GM12891 (cell line): Measurements from ENCODE around the gene RTTN.

Experiments used
- DNase-seq: peaks from one replicate; pipeline ENCODE4 v3.0.0; 2011; ENCODE audit warnings: low spot score; ENCODE audit not compliant: insufficient read length
- FAIRE-seq: peaks from 2 replicates; lab custom pipeline; 2011; peaks lifted over from hg19 to GRCh38; lab: Jason Lieb, UNC
- PAX5 ChIP-seq: IDR thresholded peaks from 2 replicates; pipeline ENCODE4 v1.6.1; 2011; ENCODE audit warnings: low read length, moderate library complexity, mild to moderate bottlenecking; ENCODE audit not compliant: insufficient read depth, severe bottlenecking
- POLR2A ChIP-seq: IDR thresholded peaks from 2 replicates; pipeline ENCODE4 v1.6.1; 2011; ENCODE audit warnings: low read depth, low read length, control low read depth
- POLR2AphosphoS5 ChIP-seq: IDR thresholded peaks from 2 replicates; pipeline ENCODE4 v1.6.1; 2011; ENCODE audit warnings: low read depth, low read length, control low read depth
- POU2F2 ChIP-seq: IDR thresholded peaks from 2 replicates; pipeline ENCODE4 v1.6.1; 2011; ENCODE audit warnings: low read depth, mild to moderate bottlenecking, control low read depth, low read length, moderate library complexity
- SPI1 ChIP-seq: IDR thresholded peaks from 2 replicates; pipeline ENCODE4 v1.6.1; 2011; ENCODE audit warnings: low read depth, low read length, control low read depth
- TAF1 ChIP-seq: IDR thresholded peaks from 2 replicates; pipeline ENCODE4 v1.6.1; 2011; ENCODE audit warnings: low read depth, low read length, control low read depth

The RTTN gene

DNA sequence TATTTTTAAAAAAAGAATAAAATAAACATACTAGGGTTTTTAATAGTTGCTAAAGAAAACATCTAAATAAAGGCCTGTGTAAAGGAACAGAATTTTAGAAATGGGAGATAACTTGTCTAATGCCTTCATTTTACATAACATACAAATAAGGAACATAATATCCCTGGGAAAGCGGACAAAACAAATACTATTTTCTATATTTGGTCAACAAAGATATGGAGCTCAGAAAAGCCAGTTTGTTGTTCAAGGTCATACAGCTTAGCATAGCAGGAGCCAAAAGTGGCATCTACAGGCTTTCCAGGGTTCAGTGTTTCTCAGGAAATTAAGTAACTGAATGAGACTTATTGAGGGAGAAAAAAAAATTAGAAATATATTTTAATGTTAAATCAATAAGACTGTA is 184.4 kb downstream of the RTTN start:
- FAIRE-seq (no peak), DNase-seq (no peak)
- no peak for TF ChIP-seq TAF1
- no peak for TF ChIP-seq POLR2AphosphoS5
- TF ChIP-seq POLR2A: no peak

DNA sequence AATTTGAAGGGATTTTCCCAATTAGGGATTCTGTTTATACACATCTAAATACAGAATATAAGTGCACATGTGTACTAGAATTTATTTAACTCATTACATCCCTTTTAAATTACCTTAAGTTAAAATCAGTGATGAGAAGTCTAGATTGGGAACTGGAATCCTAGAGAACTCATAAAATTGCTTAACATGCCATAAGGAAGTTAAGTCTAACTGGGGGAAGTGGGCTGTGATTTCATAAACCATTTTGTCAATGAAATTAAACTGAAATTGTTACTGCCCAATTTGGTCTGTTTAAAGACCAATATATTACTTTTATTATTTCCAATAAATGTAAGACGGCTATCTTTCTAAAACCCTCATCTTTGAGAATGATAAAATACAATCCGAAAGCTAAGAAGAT is 185.5 kb downstream of the RTTN start:
- TF ChIP-seq POLR2AphosphoS5 (no peak), PAX5 (no peak), SPI1 (no peak), POU2F2 (no peak), TAF1 (no peak), POLR2A (no peak)
- DNase-seq (no peak), FAIRE-seq (no peak)

DNA sequence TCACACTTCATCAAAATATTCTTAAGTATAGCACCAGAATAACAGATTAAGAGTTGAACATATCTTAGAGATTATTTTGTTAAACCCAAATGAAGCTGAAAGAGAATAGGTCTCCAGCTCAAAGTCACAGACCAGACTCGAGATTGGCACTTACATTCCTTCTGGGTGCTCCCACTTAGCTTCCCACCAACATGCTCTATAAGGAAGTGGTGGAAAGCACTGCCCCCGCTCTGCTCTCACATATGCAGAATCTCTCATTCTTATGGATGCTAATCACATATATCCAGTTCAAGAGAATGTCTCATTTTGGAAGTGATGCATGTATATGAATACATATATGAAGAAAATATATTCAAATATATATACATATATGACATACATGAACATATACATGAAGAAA is 186.4 kb downstream of the RTTN start:
- TF ChIP-seq TAF1: no peak
- no peak for TF ChIP-seq POU2F2
- no peak for DNase-seq
- FAIRE-seq: no peak

DNA sequence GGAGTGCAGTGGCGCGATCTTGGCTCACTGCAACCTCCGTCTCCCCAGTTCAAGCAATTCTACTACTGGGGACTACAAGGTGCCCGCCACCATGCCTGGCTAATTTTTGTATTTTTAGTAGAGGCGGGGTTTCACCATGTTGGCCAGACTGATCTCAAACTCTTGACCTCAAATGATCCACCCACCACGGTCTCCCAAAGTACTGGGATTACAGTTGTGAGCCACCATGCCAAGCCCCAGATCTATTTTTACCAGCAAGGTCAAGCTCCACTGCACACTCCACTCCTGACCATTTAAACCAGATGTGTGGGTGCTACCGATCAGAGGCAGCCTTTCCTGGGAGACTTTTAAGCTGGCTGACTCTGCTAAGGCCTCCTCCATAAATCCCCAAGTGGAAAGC is 190.4 kb downstream of the RTTN start:
- DNase-seq: no peak
- no peak for TF ChIP-seq SPI1
- TF ChIP-seq POU2F2: no peak
- no peak for TF ChIP-seq PAX5
- no peak for TF ChIP-seq POLR2AphosphoS5
- no peak for TF ChIP-seq TAF1
- TF ChIP-seq POLR2A: no peak
- no peak for FAIRE-seq

DNA sequence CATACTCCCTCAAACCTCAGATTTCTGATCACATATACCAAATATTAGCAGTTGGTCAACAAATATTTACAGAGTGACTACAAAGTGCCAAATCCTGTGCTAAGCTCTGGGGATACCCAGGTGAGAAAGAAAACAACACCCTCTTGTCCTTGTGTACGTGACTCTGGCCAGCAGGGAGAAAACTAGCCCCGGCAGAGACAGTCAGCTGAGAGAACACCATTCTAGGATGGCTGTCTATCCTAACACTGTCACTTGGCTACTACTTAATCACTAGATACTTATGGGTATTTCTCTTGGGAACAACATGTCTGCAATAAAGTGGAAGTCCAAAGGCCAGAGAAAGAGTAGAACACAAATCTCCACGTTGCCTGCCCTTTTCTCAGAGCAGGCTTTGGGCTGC is 199.9 kb downstream of the RTTN start:
- DNase-seq (no peak), FAIRE-seq (no peak)
- no peak for TF ChIP-seq POLR2AphosphoS5
- no peak for TF ChIP-seq POU2F2
- no peak for TF ChIP-seq SPI1
- TF ChIP-seq POLR2A: no peak
- TF ChIP-seq PAX5: no peak
- TF ChIP-seq TAF1: no peak

DNA sequence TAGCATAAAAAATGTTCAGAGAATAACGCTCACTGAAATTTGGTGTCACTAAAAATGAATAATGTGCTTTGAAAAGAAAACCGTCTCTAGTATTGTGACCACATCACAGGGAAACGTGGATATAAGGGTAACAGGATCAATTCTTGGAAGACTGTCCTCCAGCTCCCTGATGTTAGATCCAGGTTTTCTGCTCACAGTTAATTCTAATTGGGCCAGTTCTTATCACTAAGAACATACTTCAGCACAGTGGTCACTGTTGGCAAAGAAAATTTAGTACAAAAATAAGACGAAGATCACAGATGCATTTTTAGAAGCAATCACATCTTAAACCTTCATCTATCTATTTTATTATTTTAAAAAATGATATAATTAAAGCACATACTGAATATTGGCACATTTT is 200.8 kb downstream of the RTTN start:
- TF ChIP-seq POLR2A (no peak), PAX5 (no peak), SPI1 (no peak), POLR2AphosphoS5 (no peak), TAF1 (no peak), POU2F2 (no peak)
- DNase-seq (no peak), FAIRE-seq (no peak)

DNA sequence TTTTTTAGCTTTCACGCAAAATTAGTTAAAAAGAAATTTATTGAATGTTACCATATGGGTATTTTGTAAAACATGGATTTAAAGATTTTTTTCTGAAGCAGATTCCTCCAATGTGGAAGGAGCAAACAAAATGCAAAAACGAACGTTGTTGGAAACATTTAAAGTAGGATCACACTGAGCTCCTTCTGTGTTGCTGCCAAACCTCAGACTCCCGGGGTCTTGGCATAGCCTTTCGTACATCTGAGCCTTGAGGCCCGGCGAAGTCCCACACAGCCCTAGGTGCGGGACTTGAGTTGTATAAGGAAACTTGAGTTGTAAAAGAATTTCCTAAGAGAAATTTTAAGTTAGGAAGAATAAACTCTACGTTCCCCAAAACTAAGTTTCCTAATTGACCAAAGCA is 205.8 kb downstream of the RTTN start:
- FAIRE-seq (no peak), DNase-seq (no peak)
- TF ChIP-seq POLR2AphosphoS5: no peak
- TF ChIP-seq TAF1: no peak
- TF ChIP-seq SPI1: no peak
- no peak for TF ChIP-seq PAX5
- no peak for TF ChIP-seq POLR2A
- no peak for TF ChIP-seq POU2F2

DNA sequence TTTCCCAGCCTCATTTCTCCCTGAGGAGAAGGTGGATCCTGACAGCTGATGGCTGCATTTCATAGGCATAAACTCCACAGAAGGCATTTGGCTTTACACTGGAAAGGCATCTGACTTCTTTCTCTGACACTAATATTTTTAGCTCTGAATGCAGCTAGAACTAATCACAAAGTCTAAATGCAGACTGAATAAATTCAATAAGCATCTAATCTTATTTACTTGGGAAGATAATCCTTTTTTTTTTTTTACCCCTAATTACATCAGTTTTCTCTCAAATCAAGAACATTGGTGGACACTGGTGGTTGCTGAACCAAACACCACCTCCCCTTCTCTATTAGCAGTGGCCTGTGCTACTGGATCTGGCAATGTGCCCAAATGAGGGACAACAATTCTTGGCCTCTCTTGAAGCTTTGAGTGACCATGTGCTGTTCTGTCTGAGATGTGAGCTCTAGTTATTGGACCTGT is 206.9 kb downstream of the RTTN start:
- TF ChIP-seq POLR2AphosphoS5 (no peak), POU2F2 (no peak), SPI1 (no peak), POLR2A (no peak), PAX5 (no peak), TAF1 (no peak)
- FAIRE-seq (no peak), DNase-seq (no peak)

DNA sequence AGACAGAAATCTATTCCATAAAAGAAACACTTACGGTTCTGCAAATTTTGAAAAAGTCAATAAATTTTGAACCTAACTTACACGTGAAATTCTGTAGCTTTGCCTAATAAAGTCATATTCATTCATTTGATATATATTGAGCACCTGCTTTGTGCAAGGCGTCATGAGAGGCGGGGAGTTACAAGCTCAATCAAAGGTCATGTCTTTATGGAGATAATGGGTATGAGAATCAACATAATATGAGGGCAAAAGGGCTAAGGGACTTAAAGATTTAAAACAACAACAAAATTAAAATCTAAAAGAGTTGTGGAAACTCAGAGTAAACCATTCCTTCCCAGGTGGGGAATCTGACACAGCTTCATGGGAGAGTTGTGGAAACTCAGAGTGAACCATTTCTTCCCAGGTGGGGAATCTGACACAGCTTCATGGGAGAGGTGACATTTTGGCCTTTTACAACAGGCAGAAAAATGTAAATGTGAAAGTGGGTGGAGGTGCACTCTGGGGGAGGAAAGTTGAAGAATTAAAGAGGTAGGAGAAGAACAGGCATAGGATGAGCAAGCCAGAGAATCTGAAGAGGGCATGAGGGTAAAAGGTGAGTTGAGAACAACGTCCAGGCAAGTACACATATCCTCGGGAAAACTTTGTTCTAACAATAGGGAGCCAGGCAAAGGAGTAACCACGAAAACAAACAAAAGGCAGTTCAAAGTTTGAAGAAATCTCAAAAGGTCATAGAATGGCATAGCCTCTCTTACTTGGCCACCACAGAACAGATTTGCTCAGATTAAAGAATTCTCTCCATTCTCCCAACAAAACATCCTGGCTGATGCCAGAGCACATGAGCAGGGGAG is 208.3 kb downstream of the RTTN start:
- no peak for DNase-seq

DNA sequence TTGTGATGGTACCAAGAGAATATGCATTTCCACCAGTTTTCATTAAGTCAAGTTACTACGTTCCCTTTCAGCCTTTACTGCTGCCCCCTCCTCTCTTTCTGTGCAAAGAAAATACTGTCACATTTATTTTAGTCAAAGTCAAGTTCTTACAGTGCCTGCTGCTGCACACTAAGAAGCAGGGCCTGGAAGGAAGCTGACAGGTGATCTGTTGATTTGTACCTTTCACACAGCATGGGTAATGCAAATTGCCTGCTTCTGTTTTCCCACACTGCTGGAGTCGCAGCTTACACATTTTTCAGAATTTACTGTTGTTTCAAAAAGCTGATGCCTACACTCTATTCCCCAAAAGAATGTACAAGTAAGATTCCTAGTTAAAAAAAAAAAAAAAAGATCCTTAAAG is 209.1 kb downstream of the RTTN start:
- no peak for DNase-seq
- TF ChIP-seq PAX5 (no peak), SPI1 (no peak), POLR2A (no peak), POU2F2 (no peak), TAF1 (no peak), POLR2AphosphoS5 (no peak)
- FAIRE-seq: peak; percentile 16

More for the DNA sequence above, 208.3 kb downstream of the RTTN start:
- FAIRE-seq: no peak
- TF ChIP-seq POLR2A: no peak
- no peak for TF ChIP-seq POU2F2
- no peak for TF ChIP-seq PAX5
- no peak for TF ChIP-seq SPI1
- no peak for TF ChIP-seq POLR2AphosphoS5
- TF ChIP-seq TAF1: no peak

DNA sequence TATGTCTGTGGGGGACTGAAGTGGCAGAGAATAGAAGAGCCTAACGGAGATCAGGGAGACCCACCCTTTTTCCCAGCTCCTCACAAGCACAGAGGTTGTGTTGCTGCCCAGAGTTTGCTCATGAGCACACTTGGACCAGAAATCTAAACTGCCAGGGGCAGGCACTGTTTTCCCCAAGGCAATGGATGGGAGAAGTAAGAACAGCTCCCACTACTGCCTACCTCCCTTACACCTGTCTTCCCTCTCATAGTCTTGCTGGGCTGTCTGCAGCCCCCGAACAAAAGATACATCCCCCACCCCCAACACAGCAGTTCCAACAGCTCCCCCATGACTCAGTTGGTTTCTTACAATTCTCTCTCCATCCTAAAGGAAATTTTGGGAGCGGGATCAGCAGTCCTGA is 209.7 kb downstream of the RTTN start:
- no peak for TF ChIP-seq SPI1
- FAIRE-seq: no peak
- no peak for DNase-seq
